DND-41 (cell line): ENCODE data around the gene HPS1.

Source experiments
- ATAC-seq: fragments of 200-7000 bp; cut with Tn5 transposase; 3 replicates; pipeline ENCODE4 v1.9.1; 2021; ENCODE audit warnings: low read depth; ENCODE audit not compliant: insufficient read depth
- DNase-seq: peaks from one replicate; pipeline ENCODE4 v3.0.0-alpha.2; 2020
- H2AFZ ChIP-seq: 2 replicates; pipeline ENCODE4 v1.6.0; 2012; ENCODE audit warnings: low read depth, low read length
- H3K27ac ChIP-seq: 2 replicates; pipeline ENCODE4 v1.5.1; 2012; ENCODE audit warnings: low read length, inconsistent platforms
- H3K27me3 ChIP-seq: fragments of 200-600 bp; sonication (generic); 2 replicates; pipeline ENCODE4 v1.6.0; 2012; ENCODE audit warnings: low read length, mild to moderate bottlenecking, inconsistent platforms; ENCODE audit not compliant: insufficient read depth, poor library complexity
- H3K36me3 ChIP-seq: 2 replicates; pipeline ENCODE4 v1.5.1; 2012; ENCODE audit warnings: low read length, inconsistent platforms; ENCODE audit not compliant: insufficient read depth
- H3K4me1 ChIP-seq: 2 replicates; pipeline ENCODE4 v1.5.1; 2012; ENCODE audit warnings: mild to moderate bottlenecking, low read length; ENCODE audit not compliant: insufficient read depth
- H3K4me2 ChIP-seq: 2 replicates; pipeline ENCODE4 v1.6.0; 2012; ENCODE audit warnings: mild to moderate bottlenecking, moderate library complexity, low read length, inconsistent platforms; ENCODE audit not compliant: insufficient read depth
- H3K4me3 ChIP-seq, 2 experiments: fragments of 200-600 bp in 1 of 2; shearing (Covaris generic) in 1 of 2; 2 replicates each; pipeline ENCODE4 v1.5.1; 2012 to 2016; ENCODE audit warnings: inconsistent platforms in 2 of 2, low read length in 2 of 2, mild to moderate bottlenecking in 2 of 2, low read depth in 1 of 2, moderate library complexity in 1 of 2
- H3K79me2 ChIP-seq: 2 replicates; pipeline ENCODE4 v1.6.0; 2012; ENCODE audit warnings: low read length, inconsistent platforms; ENCODE audit not compliant: insufficient read depth
- H3K9ac ChIP-seq: 2 replicates; pipeline ENCODE4 v1.6.0; 2012; ENCODE audit warnings: low read depth, mild to moderate bottlenecking, inconsistent platforms, low read length, moderate library complexity
- H3K9me3 ChIP-seq: 2 replicates; pipeline ENCODE4 v1.5.1; 2012; ENCODE audit warnings: low read length, moderate library complexity, mild to moderate bottlenecking, inconsistent platforms; ENCODE audit not compliant: insufficient read depth, severe bottlenecking
- H4K20me1 ChIP-seq: 2 replicates; pipeline ENCODE4 v1.6.0; 2012; ENCODE audit warnings: low read length; ENCODE audit not compliant: insufficient read depth
- EZH2 ChIP-seq: IDR thresholded peaks from 3 replicates; pipeline ENCODE4 v1.6.1; 2012; ENCODE audit warnings: borderline replicate concordance, low read depth, mild to moderate bottlenecking, moderate library complexity, low read length, inconsistent platforms; ENCODE audit not compliant: severe bottlenecking
- TF ChIP-seq, protein P1 (sequence below): IDR thresholded peaks from 2 replicates; pipeline ENCODE4 v1.5.1; 2012; ENCODE audit warnings: borderline replicate concordance, low read length, moderate library complexity, mild to moderate bottlenecking; ENCODE audit not compliant: poor library complexity, severe bottlenecking; ENCODE audit errors: extremely low read depth

HPS1 gene

DNA sequence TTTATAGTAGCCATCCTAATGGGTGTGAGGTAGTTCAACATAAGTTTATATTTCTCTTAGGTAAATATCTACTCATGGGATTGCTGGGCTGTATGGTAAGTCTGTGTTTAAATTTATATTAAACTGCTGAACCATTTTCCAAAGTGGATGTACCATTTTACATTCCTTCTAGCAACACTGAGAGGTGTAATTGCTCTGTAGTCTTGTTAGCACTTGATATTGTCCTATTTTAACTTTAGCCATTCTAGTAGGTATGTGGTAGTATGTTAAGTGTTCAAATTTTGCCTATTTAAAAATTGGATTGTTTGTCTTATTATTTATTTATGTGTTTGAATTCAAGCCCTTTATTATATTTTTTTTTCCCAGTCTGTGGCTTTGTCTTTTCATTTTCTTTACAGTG lies 2.6 kb upstream of the HPS1 start:
- H3K9me3 ChIP-seq: no peaks in the 10 kb centered on the region
- H3K4me1 ChIP-seq: peaks cover 31% of the 10 kb centered on the region
- H3K4me2 ChIP-seq: no peak overlapping the region
- peaks cover 31% of the 10 kb centered on the region for H3K79me2 ChIP-seq
- H2AFZ ChIP-seq: no peak overlapping the region
- no peaks in the 10 kb centered on the region for H4K20me1 ChIP-seq
- no peak overlapping the region for H3K27ac ChIP-seq
- no peak overlapping the region for H3K4me3 ChIP-seq
- TF ChIP-seq, protein P1, sequence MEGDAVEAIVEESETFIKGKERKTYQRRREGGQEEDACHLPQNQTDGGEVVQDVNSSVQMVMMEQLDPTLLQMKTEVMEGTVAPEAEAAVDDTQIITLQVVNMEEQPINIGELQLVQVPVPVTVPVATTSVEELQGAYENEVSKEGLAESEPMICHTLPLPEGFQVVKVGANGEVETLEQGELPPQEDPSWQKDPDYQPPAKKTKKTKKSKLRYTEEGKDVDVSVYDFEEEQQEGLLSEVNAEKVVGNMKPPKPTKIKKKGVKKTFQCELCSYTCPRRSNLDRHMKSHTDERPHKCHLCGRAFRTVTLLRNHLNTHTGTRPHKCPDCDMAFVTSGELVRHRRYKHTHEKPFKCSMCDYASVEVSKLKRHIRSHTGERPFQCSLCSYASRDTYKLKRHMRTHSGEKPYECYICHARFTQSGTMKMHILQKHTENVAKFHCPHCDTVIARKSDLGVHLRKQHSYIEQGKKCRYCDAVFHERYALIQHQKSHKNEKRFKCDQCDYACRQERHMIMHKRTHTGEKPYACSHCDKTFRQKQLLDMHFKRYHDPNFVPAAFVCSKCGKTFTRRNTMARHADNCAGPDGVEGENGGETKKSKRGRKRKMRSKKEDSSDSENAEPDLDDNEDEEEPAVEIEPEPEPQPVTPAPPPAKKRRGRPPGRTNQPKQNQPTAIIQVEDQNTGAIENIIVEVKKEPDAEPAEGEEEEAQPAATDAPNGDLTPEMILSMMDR: no peak
- no peak for TF ChIP-seq EZH2
- peaks cover 13% of the 10 kb centered on the region for H3K36me3 ChIP-seq
- peaks cover 10% of the 10 kb centered on the region for H3K27me3 ChIP-seq
- no peak overlapping the region for H3K9ac ChIP-seq
- no peak for ATAC-seq
- DNase-seq: no peak

DNA sequence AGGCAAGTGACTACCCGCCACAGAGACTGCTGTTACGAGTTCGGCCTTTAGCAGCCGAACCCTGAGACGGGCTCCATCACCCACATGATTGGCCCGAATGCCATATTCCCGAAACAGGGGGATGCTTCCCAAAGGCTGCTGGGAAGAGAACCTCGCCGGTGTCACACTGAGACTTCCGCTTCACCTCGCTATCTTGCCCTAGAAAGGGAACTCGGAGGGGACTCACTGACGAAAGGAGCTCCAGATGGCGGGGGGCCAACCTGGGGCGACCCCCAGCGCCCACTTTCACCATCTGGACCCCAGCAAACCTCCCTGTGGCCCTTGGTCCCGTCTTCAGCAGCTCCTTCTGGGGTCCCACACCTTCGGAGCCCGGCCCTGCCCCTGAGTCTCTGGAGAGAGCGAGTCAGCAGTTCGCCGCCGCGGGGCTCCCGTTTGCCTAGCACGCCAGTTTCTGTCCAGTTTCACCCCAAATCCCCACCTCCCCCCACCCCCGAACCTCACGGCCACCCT lies 529 bp downstream of the HPS1 start:
- peaks cover 5% of the 10 kb centered on the region for H3K27me3 ChIP-seq
- peaks cover 31% of the 10 kb centered on the region for H3K79me2 ChIP-seq
- peaks cover 42% of the 10 kb centered on the region for H3K36me3 ChIP-seq
- H3K4me3 ChIP-seq: peak overlapping the region; percentile 70 to 99; a peak in 3 of 4 replicates
- TF ChIP-seq EZH2: no peak
- TF ChIP-seq, protein P1: no peak
- DNase-seq (no peak), ATAC-seq (peak; percentile 60)
- H3K27ac ChIP-seq: peak overlapping the region; percentile 93
- H3K9me3 ChIP-seq: no peaks in the 10 kb centered on the region
- H2AFZ ChIP-seq: peak overlapping the region; percentile 100
- H3K4me1 ChIP-seq: peaks cover 32% of the 10 kb centered on the region
- H3K4me2 ChIP-seq: peak overlapping the region; percentile 85
- H4K20me1 ChIP-seq: no peaks in the 10 kb centered on the region; the same call in 1 of the 2 replicates
- H3K9ac ChIP-seq: peak overlapping the region; percentile 84

DNA sequence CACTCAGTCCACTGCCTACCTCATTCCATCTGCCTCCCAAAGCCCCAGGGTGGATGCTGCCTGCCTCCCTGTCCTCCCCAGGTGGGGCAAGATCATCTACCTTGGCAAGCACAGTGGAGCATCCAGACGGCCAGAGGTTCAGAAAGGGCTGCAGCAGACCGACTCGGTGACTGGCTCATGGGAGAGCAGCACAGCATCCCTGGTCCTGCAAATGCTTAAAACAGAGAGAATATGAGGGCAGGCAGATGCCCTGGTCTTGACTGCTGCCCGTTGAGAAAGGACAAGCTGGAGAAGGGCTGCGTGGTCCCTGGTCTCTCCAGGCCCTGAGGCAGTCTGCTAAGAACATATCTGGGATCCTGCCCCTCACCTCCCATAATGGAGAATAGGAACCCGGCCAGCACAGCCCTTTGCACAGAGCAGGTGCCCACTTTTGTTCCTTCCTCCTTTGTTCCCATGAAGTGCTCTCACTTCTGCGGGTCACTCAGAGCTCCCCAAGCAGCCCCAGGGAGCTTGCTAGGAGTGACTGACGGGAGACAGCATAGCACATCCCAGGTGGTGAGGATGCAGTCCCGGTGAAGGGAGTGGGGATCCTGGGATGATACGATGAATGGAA lies 1.4 kb downstream of the HPS1 start:
- no peaks in the 10 kb centered on the region; the same call in 1 of the 2 replicates for H4K20me1 ChIP-seq
- H3K9ac ChIP-seq: peak overlapping the region; percentile 84
- H3K9me3 ChIP-seq: no peaks in the 10 kb centered on the region
- DNase-seq (no peak), ATAC-seq (no peak)
- H3K4me1 ChIP-seq: peaks cover 32% of the 10 kb centered on the region
- peaks cover 31% of the 10 kb centered on the region for H3K79me2 ChIP-seq
- peaks cover 46% of the 10 kb centered on the region for H3K36me3 ChIP-seq
- H3K27me3 ChIP-seq: peaks cover under 1% of the 10 kb centered on the region
- H3K27ac ChIP-seq: 0 out of 2 replicates have a peak overlapping the region, but pooled peaks have one; percentile 93
- no peak for TF ChIP-seq EZH2
- TF ChIP-seq, protein P1: no peak
- peak overlapping the region; percentile 85 for H3K4me2 ChIP-seq
- no peak overlapping the region for H2AFZ ChIP-seq
- peak overlapping the region in 1 of 2 experiments; percentile 99; a peak in 2 of 4 replicates for H3K4me3 ChIP-seq
